NB4 (cell line): Measurements from ENCODE around the gene LPP.

Experiments
- POLR2A ChIP-seq: IDR thresholded peaks from 2 replicates; pipeline ENCODE4 v1.6.1; 2011; ENCODE audit warnings: mild to moderate bottlenecking; ENCODE audit not compliant: insufficient read length; ENCODE audit errors: extremely low read depth
- TF ChIP-seq, protein P1 (sequence below): IDR thresholded peaks from one replicate; pipeline ENCODE4 v1.5.1; 2012; ENCODE audit warnings: low read depth, low read length

DNA sequence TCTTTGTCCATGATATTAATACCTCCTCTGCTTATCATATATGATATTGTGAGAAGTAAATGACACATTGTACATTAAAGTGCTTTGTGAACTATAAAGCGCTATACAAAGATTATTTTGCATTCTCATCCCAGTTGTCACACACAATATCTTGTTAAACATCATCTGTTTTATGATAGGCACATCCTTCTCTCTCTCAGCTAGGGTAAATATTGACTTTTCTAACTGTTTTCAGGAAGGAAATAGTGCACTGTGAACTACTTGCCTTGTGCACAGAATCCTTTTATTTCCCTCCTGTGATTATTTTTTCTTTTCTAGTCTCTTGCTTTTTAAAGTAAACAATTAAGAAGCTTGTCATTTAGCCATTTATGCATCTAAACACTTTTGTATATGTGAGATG lies 388.2 kb downstream of the LPP start:
- TF ChIP-seq, protein P1, sequence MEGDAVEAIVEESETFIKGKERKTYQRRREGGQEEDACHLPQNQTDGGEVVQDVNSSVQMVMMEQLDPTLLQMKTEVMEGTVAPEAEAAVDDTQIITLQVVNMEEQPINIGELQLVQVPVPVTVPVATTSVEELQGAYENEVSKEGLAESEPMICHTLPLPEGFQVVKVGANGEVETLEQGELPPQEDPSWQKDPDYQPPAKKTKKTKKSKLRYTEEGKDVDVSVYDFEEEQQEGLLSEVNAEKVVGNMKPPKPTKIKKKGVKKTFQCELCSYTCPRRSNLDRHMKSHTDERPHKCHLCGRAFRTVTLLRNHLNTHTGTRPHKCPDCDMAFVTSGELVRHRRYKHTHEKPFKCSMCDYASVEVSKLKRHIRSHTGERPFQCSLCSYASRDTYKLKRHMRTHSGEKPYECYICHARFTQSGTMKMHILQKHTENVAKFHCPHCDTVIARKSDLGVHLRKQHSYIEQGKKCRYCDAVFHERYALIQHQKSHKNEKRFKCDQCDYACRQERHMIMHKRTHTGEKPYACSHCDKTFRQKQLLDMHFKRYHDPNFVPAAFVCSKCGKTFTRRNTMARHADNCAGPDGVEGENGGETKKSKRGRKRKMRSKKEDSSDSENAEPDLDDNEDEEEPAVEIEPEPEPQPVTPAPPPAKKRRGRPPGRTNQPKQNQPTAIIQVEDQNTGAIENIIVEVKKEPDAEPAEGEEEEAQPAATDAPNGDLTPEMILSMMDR: no peak
- TF ChIP-seq POLR2A: no peak
